Measurements from ENCODE around the gene THY1.

DNA sequence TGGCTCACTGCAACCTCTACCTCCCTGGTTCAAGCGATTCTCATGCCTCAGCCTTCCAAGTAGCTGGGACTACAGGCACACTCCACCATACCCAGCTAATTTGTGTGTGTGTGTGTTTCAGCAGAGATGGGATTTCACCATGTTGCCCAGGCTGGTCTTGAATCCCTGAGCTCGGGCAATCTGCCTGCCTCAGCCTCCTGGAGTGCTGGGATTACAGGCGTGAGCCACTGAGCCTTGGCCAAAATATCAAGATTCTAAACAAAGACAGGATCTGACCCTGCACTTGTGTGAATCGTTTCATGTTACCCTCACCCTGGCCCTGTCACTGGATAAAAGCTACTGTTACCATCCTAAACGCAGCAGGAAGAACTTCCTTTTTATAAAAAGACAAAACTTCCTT is 15.6 kb upstream of the THY1 start:
- TF ChIP-seq, protein P1, sequence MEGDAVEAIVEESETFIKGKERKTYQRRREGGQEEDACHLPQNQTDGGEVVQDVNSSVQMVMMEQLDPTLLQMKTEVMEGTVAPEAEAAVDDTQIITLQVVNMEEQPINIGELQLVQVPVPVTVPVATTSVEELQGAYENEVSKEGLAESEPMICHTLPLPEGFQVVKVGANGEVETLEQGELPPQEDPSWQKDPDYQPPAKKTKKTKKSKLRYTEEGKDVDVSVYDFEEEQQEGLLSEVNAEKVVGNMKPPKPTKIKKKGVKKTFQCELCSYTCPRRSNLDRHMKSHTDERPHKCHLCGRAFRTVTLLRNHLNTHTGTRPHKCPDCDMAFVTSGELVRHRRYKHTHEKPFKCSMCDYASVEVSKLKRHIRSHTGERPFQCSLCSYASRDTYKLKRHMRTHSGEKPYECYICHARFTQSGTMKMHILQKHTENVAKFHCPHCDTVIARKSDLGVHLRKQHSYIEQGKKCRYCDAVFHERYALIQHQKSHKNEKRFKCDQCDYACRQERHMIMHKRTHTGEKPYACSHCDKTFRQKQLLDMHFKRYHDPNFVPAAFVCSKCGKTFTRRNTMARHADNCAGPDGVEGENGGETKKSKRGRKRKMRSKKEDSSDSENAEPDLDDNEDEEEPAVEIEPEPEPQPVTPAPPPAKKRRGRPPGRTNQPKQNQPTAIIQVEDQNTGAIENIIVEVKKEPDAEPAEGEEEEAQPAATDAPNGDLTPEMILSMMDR (IDR thresholded peaks at IDR 0.05; ENCODE audit: low read length) = no peak
- no peak for TF ChIP-seq EZH2 (IDR thresholded peaks at IDR 0.05; ENCODE audit: borderline replicate concordance, low read length)

Data from OCI-LY1 (cell line).